T follicular helper cell (primary cell): ENCODE data around the gene KRT72.
A peak's percentile ranks its signal among the peaks of the same experiment; 100 is the strongest.

Source experiments
- DNase-seq: peaks from one replicate; pipeline ENCODE4 v3.0.0-alpha.2; 2020; ENCODE audit warnings: low read depth
- total RNA-seq, 2 experiments: gene quantifications; one replicate each; lab custom pipeline; 2026; lab: John Stamatoyannopoulos, UW

KRT72 gene
- 0 to 1.3 reads per million in 2 experiments for total RNA-seq

DNA sequence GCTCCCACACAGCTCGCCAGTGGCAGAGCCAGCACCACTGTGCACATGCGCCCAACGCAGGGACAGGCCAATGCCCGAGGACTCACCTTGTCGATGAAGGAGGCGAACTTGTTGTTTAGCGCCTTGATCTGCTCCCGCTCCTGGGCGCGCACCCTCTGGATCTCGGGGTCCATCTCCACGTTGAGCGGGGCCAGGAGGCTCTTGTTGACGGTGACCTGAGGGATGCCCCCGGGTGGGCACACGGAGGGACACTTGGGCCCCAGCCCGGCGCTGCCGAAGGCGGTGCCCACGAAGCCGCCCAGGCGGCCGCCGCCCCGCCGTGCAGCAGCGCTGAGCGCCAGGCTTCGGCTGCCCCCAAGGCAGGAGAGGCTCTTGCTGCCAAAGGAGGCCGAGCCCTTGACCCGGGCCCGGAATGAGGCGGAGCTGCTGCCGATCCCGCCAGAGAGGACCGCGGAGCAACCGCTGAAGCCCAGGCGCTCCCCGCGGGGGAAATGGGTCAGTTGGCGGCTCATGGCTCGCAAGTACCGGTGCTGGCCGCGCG, at the start of gene KRT72:
Gene KRT72 (minus strand): TSS at position 523 of the 541 bp plus-strand sequence. CDS start 11 bp downstream, at position 512.
- no peak for DNase-seq

DNA sequence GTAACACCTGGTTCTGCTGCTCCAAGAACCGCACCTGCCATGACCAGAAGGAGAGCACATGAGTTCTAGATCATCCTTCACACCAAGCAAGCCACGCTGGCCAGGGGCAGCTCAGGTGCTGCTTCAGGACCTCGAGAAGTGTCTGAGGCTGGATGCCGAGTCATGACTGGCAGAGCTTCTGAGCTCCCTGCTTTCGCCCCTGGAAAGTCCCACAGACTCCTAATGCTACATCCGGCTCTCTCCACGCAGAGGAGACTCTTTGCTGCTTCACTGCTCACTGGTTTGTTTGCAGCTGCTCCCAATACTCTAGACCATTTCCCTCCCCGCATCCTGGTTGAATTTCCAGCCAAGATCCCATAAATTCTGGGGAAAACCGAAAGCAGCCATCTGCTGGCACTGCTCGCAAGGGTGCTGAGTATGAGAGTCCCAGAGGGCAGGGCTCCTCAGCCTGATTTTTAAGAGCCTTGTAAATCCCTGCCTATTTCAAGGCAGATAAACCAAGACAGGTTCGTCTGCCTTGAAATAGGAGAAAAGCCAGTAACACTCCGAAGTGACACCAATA, 49.3 kb upstream of the KRT72 start:
- no peak for DNase-seq

DNA sequence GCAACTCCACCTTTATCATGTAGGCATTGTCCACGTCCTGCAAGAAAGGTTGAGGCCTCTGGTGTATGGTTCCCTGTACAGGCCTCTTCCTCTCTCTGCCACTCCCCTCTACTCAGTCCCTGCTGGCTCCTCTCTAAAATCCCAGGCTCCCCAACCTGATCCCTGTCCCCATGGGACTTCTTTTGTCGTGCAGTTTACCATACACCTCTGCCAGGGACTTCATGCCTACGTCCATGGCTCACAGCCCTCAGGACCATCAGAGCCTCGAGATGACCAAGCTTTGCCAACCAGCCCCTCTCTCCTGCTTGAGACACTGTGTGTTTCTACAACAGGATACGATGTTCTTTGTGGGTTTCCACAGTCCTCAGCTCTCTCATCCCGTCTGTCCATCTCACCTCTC, 47.8 kb upstream of the KRT72 start:
- no peak for DNase-seq

DNA sequence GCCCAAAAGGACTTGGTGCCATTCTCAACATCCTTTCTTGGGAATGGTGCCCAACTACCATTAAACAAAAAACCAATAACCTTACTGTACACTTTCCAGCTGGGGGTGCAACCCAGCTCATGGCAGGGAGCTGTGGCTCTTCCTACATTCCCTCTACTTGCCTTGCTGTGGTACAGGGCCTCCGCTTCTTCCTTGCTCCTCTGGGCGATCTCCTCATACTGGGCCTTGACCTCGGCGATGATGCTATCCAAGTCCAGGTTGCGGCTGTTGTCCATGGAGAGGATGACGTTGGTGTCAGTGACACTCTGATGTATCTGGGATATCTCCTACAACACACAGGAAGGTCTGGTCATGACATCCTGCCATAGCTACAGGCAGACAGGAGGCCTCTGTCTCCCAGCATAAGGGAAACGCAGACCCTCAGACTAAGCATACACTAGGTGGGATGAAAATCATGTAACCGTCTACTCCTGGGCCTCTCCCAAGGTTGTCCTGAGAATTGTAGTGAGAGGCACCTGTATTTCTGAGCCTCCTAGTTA, 46.8 kb upstream of the KRT72 start:
- no peak for DNase-seq

DNA sequence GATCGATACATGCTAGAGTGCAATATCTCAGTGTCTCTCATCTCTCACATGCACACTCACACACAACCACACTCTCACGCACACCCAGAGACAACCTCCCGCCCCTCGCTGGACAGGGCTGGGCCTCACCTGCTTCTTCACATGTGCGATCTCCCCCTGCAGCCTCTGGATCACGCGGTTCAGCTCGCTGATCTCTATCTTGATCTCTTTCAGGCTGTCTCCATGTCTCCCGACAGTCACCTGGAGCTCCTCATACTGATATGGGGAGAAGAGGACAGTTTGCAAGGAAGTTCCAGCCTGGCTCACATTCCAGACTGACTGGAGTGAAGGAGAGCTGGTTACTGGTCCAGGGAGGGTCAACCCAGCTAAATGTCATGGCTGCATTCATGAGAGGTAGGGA, 46.3 kb upstream of the KRT72 start:
- no peak for DNase-seq

DNA sequence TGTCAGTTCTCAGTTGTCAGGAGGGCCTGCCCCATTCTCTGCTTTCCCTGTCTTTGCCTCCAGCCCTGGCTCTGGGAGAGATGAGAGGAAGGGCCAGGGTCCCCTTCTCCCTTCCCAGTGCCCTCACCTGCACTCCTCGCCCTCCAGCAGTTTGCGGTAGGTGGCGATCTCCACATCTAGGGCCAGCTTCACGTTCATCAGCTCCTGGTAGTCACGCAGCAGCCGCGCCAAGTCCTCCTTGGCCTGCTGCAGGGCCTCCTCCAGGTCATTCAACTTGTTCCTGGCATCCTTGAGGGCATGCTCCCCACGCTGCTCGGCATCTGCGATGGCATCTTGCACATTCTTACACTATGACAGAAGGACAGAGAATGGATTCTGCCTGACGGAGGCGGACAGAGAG, 45.4 kb upstream of the KRT72 start:
- DNase-seq: no peak

DNA sequence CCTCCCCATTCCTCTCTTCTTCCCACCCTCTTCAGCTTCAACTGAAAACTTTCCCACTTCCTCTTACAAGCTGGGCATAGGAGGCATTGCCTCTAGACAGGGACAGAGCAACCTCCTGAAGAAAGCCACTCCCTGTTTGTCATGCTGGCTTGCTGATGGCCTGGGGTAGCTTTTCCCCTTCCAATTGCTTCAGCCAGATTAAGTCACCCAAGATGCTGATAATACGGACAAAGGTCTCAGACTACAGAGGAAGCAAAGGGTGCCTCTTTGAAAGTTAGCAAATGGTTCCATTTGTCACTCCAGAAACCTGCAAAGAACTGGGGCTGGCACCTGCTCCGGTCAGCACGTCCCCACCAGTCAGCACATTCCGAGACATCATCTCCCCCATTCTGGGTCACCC, 44.7 kb upstream of the KRT72 start:
- no peak for DNase-seq

DNA sequence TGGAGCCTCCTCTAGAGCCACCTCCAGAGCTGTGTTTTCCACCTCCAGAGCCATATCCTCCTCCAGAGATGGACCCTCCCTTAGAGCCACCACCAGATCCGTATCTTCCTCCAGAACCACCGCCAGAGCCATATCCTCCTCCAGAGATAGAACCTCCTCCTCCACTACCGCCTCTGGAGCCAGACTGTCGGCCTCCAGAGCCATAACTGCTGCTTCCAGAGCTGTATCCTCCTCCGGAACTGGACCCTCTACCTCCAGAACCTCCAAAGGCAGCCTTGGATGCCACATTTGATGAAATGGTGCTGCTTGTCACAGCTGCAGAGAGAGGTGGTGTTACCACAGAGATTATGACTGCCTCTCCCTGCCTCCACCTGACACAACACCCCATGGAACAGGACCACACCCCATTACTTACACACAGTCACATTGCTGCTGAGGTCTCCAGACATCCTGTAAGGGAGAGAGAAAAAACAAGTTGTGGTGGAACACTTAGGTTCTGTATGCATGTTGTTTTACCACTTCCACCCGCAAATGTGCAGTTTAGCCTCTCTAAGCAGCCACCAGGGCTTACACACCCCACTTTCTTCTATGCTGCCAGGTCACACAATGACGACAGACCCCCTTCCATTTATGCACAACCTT, 44.0 kb upstream of the KRT72 start:
- DNase-seq: peak; percentile 30

DNA sequence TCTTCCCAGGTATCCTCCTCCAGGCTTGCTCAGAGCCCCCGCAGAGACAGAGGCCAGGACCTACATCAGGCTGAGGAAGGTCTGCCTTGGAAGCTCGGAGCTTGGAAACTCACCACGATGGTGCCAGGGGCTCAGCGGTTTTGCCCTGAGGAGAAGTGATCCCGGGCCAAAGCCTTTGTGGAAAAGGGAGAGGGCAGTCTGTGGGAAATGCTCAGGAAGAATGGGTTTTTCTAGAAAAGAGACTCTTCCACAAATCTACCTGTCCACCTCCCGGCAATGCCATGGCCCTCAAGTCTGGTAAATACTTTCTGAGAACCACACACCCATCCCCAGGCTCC, 42.8 kb upstream of the KRT72 start:
- DNase-seq: no peak

DNA sequence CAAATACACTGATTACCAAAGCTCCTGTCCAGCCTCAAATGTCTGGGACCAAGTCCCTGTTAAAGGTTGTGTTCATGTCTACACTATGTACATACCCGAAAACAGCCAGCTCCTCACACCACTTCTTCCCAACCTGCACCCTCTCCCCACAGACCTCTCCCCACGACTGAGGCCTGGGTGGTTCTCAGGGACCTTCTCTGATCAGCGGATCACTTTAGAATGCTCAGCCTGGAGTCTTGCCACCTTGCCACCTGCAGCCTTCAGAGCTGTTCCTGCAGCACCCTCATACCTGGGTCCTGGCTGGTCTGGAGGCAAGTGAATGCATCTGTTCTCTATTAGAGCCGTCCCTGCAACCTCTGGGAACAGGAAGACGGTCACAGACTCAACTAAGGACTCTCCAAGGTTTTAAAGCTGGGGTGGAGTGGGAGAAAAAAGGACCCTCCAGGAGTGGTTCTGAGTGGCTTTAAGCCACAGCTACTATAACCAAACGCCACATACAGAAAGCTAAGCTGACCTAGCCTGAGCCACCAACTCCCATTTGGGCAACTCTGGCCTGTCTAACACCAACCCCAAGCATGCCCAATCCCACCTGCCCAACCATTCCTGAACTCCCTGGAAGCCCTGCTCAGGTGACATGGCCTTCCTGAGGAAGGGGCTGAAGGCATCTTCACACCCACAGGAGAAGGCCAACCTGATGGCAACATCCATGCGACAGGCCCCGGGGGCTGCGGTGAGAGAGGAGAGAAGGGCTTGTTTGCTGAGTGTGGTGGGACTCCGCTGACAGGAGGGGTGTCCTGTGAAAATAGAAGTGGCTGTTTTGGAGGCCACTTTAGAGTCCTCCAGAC, 42.2 kb upstream of the KRT72 start:
- no peak for DNase-seq

DNA sequence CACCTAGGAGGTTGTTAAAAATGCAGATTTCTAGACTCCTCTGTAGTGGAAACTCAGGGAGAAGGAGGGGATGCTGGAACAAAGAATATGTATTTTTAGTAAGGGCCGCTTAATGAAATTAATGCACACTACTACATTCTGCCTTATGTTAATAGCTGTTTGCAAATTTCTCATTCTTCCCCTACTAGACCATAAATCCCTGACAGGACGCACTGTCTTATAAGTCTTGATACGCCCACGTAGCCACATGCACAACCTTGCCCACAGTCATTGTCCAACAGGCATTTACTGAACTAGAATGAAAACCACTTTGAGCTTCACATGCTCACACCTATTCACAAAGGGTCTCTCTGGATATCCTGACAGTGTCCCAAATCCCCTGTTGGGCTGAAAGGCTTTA, 40.2 kb upstream of the KRT72 start:
- DNase-seq: no peak

DNA sequence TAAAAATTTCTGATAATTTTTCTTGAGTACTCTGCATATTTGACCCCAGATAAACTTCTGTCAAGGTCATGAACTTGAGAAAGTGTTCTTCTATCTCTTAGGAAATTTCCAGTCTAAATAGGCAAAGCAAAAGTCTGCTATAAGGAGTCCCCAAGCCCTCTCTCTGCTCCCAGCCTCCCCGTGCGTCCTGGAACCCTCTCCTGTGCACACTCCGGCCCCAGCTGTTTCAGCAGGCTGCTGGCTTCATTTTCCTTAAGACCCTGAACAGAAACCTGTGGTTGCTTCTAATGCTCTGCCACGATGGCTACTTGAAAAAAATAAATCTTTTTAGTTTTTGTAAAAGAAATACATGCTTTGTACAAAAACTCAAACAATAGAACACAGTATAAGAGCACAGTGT, 36.0 kb upstream of the KRT72 start:
- no peak for DNase-seq

DNA sequence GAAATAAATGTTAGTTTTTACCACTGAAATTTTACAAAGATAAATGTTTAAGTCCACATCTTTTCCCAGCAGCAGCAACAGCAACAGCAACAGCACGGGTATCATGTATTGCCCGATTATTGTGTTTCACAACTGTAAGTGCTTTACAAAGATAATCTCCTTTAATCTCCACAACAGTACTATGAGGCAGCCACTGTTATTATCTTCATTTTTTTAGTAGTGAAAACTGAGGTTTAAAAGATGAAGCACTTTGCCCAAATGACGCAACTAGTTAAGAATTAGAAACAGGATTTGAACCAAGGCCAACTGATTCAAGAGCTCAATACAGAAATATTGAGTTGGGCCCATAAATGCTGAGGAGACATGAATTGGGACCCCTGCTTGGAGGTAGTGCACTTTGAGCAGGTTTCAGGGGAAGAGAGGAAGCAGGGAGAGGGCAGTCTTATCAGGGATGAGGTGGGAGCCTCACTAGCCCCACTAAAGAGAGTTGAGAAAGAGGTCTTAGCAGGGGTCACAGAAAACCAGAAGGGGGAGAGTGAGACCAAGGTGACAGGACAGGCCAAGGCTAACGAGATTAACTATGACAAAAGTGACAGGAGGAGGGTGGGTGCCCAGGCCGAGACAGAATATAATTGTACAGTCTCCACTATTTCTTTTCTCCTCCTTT, 35.5 kb upstream of the KRT72 start:
- no peak for DNase-seq

DNA sequence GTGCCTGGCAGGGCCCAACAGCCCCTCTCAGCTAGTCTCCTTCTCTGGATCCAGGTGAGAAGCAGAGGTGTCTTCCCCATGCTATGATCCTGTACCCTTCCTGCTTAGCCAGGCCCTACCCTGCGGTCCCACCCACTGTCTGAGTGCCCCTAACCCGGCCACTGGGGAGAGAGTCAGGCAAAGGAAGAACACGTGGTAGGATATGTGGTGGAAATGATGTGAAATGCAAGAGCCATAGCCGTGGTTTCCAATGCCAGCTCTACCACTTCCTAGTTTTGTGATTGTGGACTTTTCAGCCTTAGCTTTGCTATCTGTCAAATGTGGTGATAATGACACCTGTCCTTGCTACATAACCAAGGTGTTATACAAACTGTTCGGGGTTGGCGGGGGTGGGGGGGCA, 34.9 kb upstream of the KRT72 start:
- DNase-seq: no peak

DNA sequence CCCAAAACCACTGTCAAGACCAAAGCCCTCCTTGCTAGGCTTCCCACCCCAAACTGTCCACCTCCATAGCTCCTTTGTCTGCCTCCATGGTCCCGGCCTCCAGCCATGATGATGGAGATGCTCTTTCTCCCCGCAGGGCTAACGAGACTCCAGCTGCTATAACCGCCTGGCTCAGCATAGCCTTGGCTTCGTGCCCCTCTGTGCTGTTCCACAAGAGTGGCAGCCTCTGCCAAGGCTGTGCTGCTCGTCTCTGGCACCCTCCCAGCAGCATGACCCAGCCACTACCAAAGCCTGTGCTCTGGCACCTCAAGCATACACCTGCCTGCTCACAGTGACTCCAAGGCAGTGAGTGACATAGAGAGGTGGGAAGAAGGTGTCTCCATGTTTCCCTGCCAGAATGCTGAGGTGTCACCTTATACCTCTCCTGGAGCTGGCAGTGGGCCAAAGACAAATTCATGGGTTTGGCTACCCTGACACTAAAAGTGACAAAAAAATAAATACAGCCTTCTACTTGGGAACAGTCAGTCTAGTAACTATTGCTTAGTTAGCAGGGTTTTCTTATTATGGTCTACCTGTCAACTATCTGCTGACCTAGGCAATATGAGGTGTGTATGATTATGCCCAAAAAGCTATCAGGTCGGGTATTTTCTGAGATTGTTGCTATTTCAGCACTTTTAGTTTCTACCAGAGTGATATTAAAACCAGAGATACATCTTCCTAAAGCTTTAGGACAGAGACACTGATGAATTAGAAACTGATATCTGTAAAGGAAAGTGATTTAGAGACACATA, 33.2 kb upstream of the KRT72 start:
- no peak for DNase-seq

DNA sequence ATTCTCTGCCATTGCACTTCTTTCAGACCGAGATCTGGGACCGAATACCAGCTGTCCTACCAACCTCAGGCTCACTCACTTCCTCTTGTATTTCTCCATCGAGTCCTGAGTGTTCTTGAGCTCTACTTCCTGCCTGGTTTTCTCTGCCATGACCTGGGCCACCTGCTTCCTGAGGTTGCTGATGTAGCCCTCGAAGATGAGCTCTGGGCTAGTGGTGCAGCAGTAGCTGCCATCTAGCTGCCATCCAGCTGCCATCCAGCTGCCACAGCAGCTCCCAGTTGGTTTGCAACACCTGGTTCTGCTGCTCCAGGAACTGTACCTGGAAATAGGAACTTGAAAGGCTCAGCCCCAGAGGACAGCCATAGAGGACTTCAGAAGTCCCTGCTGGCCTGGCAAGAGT, 32.1 kb upstream of the KRT72 start:
- DNase-seq: no peak

DNA sequence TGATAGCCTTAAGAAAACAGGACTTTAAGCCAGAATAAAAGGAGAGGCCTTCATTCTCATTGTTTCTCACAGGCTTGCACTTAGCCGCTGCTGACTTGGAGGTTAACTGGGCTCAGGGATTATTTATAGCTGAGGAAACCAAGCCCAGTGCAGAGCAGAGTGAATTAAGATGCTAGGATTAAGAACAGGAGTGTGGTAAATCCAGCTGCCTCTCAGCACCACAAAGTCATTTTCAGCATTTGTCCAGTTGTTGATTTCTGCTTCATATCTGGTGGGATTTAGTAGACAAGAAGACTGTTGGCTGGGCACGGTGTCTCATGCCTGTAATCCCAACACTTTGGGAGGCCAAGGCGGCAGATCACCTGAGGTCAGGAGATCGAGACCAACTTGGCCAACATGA, 31.4 kb upstream of the KRT72 start:
- no peak for DNase-seq

DNA sequence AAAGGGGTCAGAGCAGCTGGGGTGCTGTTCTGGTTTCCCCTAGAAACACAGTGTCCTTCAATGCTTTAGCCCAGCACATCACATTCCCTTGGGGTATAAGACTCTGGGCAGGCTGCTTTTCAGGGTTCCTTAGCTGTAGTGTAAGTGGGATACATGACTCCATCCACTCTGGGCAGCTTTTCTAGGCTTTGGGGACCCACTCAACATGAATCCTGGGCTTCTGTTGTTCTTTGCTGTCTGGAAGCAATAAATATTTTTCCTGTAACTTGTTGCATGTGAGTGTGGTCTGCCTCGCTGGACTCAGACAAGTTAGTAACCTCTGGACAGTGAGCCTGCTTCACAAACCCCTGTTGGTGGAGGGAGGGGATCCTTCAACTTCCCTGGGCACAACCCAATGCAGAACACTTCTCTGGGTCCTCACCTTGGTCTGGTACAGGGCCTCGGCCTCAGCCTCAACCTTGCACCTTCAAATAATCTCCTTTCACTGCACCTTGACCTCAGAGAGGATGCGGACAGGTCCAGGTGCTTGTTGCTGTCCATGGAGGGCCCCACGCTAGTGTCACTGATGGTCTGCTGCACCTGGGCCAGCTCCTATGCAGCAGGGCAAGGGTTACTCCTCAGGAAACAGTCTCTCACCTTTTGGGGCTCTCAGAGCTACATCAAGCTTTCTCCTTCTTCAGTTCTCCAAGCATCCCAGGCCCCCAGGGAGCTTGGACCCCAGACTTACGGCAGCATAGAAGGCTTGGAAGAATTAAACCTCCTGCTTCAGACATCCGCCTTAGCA, 30.6 kb upstream of the KRT72 start:
- no peak for DNase-seq

DNA sequence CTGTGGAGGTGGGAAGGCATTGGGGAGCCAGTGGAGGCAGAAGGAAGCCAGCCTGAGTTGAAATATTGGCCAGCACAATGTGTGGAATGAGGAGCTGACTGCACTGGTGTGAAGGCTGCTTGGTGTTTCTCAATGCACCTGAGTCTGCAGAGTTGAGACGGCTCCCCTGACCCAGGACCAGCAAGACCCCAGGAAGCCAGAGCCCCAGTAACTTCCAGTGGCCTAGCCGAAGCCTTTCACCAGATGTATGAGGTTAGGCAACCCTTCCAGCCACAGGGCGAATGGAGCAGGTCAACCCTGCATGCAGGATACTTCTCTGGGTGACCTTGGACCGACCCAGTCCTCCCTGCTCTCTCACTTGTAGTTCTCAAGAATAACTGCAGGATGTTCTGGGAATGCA, 30.0 kb upstream of the KRT72 start:
- no peak for DNase-seq

DNA sequence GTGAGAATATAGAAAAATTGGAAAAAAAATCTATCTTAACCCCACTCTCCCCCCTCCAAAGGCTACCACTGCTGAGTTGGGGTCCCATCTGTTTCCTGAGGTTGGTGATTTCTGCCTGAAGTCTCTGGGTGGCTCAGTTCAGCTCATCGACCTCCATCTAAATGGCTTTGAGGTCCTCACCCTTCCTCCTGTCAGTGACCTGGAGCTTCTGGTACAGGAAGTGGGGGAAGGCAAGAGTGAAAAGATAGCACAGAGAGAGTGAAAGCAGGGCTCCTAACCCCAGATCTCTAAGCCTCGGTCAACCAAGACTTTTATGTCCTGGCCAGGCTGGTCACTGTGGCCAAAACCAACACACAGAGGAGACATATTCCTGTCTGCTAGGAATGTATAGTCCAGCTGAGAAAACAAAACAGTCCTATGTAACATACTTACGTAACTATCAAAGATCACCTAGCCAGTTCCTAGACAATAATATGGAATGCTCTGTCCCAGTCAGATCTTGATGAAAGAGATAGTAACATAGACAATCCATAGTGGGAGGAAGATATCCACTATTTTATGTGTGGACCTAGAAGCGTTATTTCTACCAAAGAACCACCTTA, 29.4 kb upstream of the KRT72 start:
- DNase-seq: no peak
